Glutamatergic neuron (in vitro differentiated cells): ENCODE data around the gene KLF16. TPM values are rescaled to one million over a fixed set of nuclear protein-coding genes. Genes with fewer than 3 reads are reported as not detected.

ENCODE experiments used
- DNase-seq: peaks from one replicate; pipeline ENCODE4 v3.0.0; 2022
- H3K27ac Mint-ChIP-seq: one replicate; pipeline ENCODE4 v1.8.0; 2020; ENCODE audit warnings: mild to moderate bottlenecking, mixed read lengths, inconsistent platforms; ENCODE audit not compliant: unreplicated experiment
- H3K27me3 Mint-ChIP-seq: one replicate; pipeline ENCODE4 v1.8.0; 2020; ENCODE audit warnings: mild to moderate bottlenecking, moderate library complexity, mixed read lengths, inconsistent platforms; ENCODE audit not compliant: unreplicated experiment
- H3K36me3 Mint-ChIP-seq: one replicate; pipeline ENCODE4 v1.8.0; 2020; ENCODE audit warnings: mild to moderate bottlenecking, mixed read lengths, inconsistent platforms; ENCODE audit not compliant: unreplicated experiment
- H3K4me1 Mint-ChIP-seq: one replicate; pipeline ENCODE4 v1.8.0; 2020; ENCODE audit warnings: mild to moderate bottlenecking, low read depth, mixed read lengths, inconsistent platforms; ENCODE audit not compliant: unreplicated experiment
- H3K4me3 Mint-ChIP-seq: one replicate; pipeline ENCODE4 v1.8.0; 2020; ENCODE audit warnings: mild to moderate bottlenecking, mixed read lengths, inconsistent platforms; ENCODE audit not compliant: unreplicated experiment
- H3K9me3 Mint-ChIP-seq: one replicate; pipeline ENCODE4 v1.8.0; 2020; ENCODE audit warnings: mild to moderate bottlenecking, moderate library complexity, mixed read lengths, inconsistent platforms; ENCODE audit not compliant: unreplicated experiment
- total RNA-seq: library from RNA; stranded (reverse); fragmentation: NEBNext Ultra II Directional; extraction: Animal tissue kit (Norgen Biotek cat#: 25700); gene quantifications from one replicate; pipeline ENCODE4 v1.2.1, GENCODE V29; 2021; ENCODE audit not compliant: unreplicated experiment
- TF ChIP-seq, protein P1 (sequence below): fragments of 200-600 bp; sonication (generic); IDR thresholded peaks from one replicate; pipeline ENCODE4 v1.5.0; 2021; ENCODE audit not compliant: partially characterized antibody, unreplicated experiment

The KLF16 gene
- total RNA-seq, 1 donor from 2014 or later, result 30.6 TPM

DNA sequence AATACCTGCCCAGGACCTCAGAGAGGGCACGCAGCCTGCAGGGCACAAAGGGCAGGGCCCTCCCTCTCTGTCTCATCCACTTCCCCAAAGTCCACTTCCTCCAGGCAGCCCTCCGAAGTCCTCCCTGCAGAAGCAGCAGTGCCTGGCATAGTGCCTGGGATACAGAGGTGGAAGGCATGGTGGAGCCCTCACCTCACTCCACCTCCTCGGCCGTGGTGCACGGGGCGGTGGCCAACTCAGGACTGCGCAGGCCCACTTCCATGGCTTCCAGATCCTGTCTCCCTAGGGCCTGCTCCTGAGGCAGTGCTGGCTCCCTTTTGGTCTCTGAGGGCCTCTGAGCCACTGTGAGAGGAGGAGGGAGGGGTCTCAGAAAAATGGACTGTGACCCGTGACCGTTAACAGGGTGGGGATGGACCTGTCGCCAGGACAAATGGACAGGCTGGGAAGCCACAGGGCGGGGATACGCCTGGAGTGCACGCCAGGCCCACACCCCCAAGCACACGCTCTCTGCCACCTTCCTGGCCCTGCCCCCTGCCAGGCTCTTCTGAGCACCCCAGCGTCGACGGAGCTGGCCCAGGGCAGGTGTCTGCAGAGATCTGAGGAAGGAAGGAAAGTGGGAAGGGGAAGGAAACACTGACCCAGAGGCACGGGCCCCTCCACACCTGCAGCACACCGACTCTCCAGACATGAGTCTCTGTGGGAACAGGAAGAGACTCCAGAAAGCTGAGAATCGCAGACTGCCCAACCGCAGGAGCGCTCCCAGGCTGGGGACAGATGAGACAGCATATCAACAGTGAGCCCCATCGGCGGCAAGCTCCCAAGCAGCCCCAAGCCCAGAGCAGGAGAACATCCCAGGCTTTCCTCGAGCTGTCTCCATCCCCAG lies 23.5 kb downstream of the KLF16 start:
- Mint-ChIP-seq H3K36me3 (no peaks in the 10 kb centered on the region), H3K27ac (no peak overlapping the region), H3K27me3 (peaks cover 5% of the 10 kb centered on the region), H3K4me3 (no peak overlapping the region), H3K9me3 (peaks cover 1% of the 10 kb centered on the region), H3K4me1 (peaks cover 20% of the 10 kb centered on the region)
- TF ChIP-seq, protein P1, sequence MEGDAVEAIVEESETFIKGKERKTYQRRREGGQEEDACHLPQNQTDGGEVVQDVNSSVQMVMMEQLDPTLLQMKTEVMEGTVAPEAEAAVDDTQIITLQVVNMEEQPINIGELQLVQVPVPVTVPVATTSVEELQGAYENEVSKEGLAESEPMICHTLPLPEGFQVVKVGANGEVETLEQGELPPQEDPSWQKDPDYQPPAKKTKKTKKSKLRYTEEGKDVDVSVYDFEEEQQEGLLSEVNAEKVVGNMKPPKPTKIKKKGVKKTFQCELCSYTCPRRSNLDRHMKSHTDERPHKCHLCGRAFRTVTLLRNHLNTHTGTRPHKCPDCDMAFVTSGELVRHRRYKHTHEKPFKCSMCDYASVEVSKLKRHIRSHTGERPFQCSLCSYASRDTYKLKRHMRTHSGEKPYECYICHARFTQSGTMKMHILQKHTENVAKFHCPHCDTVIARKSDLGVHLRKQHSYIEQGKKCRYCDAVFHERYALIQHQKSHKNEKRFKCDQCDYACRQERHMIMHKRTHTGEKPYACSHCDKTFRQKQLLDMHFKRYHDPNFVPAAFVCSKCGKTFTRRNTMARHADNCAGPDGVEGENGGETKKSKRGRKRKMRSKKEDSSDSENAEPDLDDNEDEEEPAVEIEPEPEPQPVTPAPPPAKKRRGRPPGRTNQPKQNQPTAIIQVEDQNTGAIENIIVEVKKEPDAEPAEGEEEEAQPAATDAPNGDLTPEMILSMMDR, result no peak
- DNase-seq, result no peak

DNA sequence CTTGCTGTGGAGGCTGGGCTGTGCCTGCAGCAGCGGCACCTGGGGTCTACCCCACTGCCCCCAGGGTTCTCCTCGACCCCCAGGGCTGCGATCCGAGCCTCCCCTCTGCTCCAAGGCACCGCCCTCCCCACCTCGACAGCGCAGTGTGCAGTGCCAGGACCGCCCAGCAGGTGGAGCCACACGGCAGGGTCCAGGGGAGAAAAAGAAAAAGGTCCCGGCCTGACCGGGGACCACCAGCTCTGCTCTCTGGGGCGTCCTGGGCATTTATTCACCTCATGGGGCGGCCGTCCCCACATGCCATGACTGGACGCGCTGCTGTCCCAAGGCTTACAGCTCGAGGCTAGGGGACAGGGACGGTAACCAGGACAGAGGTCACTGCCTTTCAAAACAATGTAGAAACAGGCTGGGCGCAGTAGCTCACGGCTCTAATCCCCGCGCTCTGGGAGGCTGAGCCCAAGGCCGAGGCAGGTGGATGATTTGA lies 25.7 kb downstream of the KLF16 start:
- Mint-ChIP-seq H3K27ac (peak overlapping the region; percentile 48), H3K9me3 (peaks cover 1% of the 10 kb centered on the region), H3K27me3 (peaks cover 5% of the 10 kb centered on the region), H3K4me1 (peaks cover 28% of the 10 kb centered on the region), H3K4me3 (peak overlapping the region; percentile 57), H3K36me3 (no peaks in the 10 kb centered on the region)
- peak; percentile 90 for DNase-seq
- TF ChIP-seq, protein P1, result peak; percentile 99

DNA sequence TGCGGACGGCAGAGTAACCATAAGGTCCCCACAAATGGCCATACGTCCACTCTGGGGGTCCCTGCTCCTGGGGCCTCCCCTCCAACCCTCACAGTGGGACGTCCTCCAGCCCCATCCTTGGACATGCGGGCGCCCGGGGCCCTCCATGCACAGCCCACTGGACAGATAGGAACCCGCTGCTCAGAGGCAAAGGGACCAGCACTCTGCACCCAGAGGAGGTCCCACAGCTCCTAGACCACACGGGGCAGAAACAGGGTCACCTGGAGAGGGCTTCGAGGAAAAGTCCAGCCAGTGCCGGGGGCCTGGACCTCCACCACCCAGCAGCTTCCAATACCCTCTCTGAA lies 26.2 kb downstream of the KLF16 start:
- peaks cover 1% of the 10 kb centered on the region for H3K9me3 Mint-ChIP-seq
- DNase-seq, result no peak
- H3K27me3 Mint-ChIP-seq, result peaks cover 5% of the 10 kb centered on the region
- TF ChIP-seq, protein P1, result no peak
- H3K36me3 Mint-ChIP-seq, result no peaks in the 10 kb centered on the region
- H3K4me1 Mint-ChIP-seq, result peaks cover 26% of the 10 kb centered on the region
- no peak overlapping the region for H3K4me3 Mint-ChIP-seq
- peak overlapping the region; percentile 28 for H3K27ac Mint-ChIP-seq

DNA sequence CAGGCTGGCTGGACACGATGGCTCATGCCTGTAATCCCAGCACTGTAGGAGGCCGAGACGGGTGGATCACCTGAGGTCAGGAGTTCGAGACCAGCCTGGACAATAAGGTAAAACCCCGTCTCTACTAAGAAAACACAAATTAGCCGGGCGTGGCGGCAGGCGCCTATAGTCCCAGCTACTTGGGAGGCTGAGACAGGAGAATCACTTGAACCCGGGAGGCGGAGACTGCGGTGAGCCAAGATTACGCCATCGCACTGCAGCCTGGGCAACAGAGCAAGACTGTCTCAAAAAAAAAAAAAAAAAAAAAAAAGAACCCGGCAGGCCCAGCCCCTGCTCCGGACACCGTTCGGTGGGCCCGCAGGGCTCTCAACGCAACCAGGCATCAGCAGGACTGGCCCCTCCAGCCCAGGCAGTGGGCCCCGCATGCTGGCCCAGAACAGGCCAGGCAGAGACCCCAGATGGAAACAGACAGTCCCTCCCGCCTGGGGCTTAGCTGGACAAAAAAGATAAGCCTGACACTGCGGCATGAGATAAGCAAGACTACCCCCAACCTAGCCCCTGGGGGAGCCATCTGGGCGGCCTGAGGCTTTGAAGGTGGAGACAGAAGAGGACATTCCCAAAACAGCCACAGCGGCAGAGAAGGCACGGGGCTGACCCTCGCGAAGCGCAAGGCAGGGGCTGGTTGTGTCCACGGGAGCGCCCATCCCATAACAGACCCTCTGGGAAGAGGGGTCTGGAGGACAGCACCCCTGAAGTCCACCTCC lies 26.7 kb downstream of the KLF16 start:
- H3K36me3 Mint-ChIP-seq, result no peaks in the 10 kb centered on the region
- no peak overlapping the region for H3K4me3 Mint-ChIP-seq
- DNase-seq, result no peak
- H3K4me1 Mint-ChIP-seq, result peaks cover 27% of the 10 kb centered on the region
- peak overlapping the region; percentile 84 for H3K27ac Mint-ChIP-seq
- H3K27me3 Mint-ChIP-seq, result peaks cover 7% of the 10 kb centered on the region
- H3K9me3 Mint-ChIP-seq, result peaks cover 1% of the 10 kb centered on the region
- TF ChIP-seq, protein P1, result no peak
